Measurements from ENCODE around the gene ADAMTS19.

The ADAMTS19 gene

GRCh38 chr5:129724222-129724621 lies 264.1 kb downstream of the ADAMTS19 start:
- H4K91ac ChIP-seq (ENCODE audit: low read depth, low read length, poor library complexity): no peak overlapping the region
- no peaks in the 10 kb centered on the region for H3K27me3 ChIP-seq (ENCODE audit: control insufficient read depth in 3 of 3, insufficient read depth in 3 of 3, low read depth in 1 of 3, low read length in 3 of 3)
- H3K79me1 ChIP-seq (ENCODE audit: low read depth, low read length): no peaks in the 10 kb centered on the region
- no peak overlapping the region for H2BK12ac ChIP-seq (ENCODE audit: low read length)
- H3K4me1 ChIP-seq (ENCODE audit: control insufficient read depth in 2 of 2, insufficient read depth in 1 of 2, low read depth in 1 of 2, low read length in 2 of 2): no peaks in the 10 kb centered on the region
- H3K4me2 ChIP-seq (ENCODE audit: insufficient read depth, low read length, poor library complexity, severe bottlenecking): no peak overlapping the region
- no peak overlapping the region for H3K18ac ChIP-seq (ENCODE audit: low read length)
- no peak overlapping the region for H4K8ac ChIP-seq (ENCODE audit: low read depth, low read length)
- DNase-seq (ENCODE audit: low spot score): no peak
- H2BK120ac ChIP-seq (ENCODE audit: low read depth, low read length): no peak overlapping the region
- H2AFZ ChIP-seq (ENCODE audit: low read length): no peak overlapping the region
- H2BK15ac ChIP-seq (ENCODE audit: low read length): no peak overlapping the region
- H3K27ac ChIP-seq (replicated peaks; ENCODE audit: low read length): no peak overlapping the region
- H3K14ac ChIP-seq (ENCODE audit: low read length): no peak overlapping the region
- H3K36me3 ChIP-seq (replicated peaks in 1 of 2; ENCODE audit: control insufficient read depth in 2 of 2, insufficient read depth in 2 of 2, low read length in 2 of 2): no peaks in the 10 kb centered on the region
- no peak overlapping the region for H3K4ac ChIP-seq (ENCODE audit: low read length)
- H2AK5ac ChIP-seq (ENCODE audit: low read depth, low read length): no peak overlapping the region
- no peak overlapping the region for H3K23ac ChIP-seq (ENCODE audit: low read depth, low read length, poor library complexity)
- WGBS, 2 donors (ENCODE audit: extremely low coverage in 2 of 2, insufficient read length in 2 of 2, insufficient replicate concordance in 1 of 2): no CpG with 5 or more reads among the region's 2 CpGs
- no peak overlapping the region for H3K4me3 ChIP-seq (ENCODE audit: low read length in 2 of 2)
- no peak overlapping the region for H3K9ac ChIP-seq (ENCODE audit: low read depth, low read length, poor library complexity)
- no peak overlapping the region for H2BK5ac ChIP-seq (ENCODE audit: low read length)
- H3K9me3 ChIP-seq (replicated peaks in 1 of 2; ENCODE audit: control insufficient read depth in 2 of 2, insufficient read depth in 1 of 2, low read depth in 1 of 2, low read length in 2 of 2): no peaks in the 10 kb centered on the region

- Histone ChIP-seq H2AK5ac (ENCODE audit: low read depth, low read length) (no peak overlapping the region), H4K8ac (ENCODE audit: low read depth, low read length) (no peak overlapping the region), H3K14ac (ENCODE audit: low read length) (no peak overlapping the region), H2BK15ac (ENCODE audit: low read length) (no peak overlapping the region), H3K4me1 (ENCODE audit: control insufficient read depth in 2 of 2, insufficient read depth in 1 of 2, low read depth in 1 of 2, low read length in 2 of 2) (no peaks in the 10 kb centered on the region), H3K27ac (replicated peaks; ENCODE audit: low read length) (no peak overlapping the region), H3K4me2 (ENCODE audit: insufficient read depth, low read length, poor library complexity, severe bottlenecking) (no peak overlapping the region), H3K23ac (ENCODE audit: low read depth, low read length, poor library complexity) (no peak overlapping the region), H3K18ac (ENCODE audit: low read length) (no peak overlapping the region), H4K91ac (ENCODE audit: low read depth, low read length, poor library complexity) (no peak overlapping the region), H3K27me3 (ENCODE audit: control insufficient read depth in 3 of 3, insufficient read depth in 3 of 3, low read depth in 1 of 3, low read length in 3 of 3) (no peaks in the 10 kb centered on the region), H2AFZ (ENCODE audit: low read length) (no peak overlapping the region), H3K79me1 (ENCODE audit: low read depth, low read length) (no peaks in the 10 kb centered on the region), H3K9ac (ENCODE audit: low read depth, low read length, poor library complexity) (no peak overlapping the region), H2BK5ac (ENCODE audit: low read length) (no peak overlapping the region), H3K4ac (ENCODE audit: low read length) (no peak overlapping the region), H3K36me3 (replicated peaks in 1 of 2; ENCODE audit: control insufficient read depth in 2 of 2, insufficient read depth in 2 of 2, low read length in 2 of 2) (no peaks in the 10 kb centered on the region), H3K9me3 (replicated peaks in 1 of 2; ENCODE audit: control insufficient read depth in 2 of 2, insufficient read depth in 1 of 2, low read depth in 1 of 2, low read length in 2 of 2) (no peaks in the 10 kb centered on the region), H2BK12ac (ENCODE audit: low read length) (no peak overlapping the region), H2BK120ac (ENCODE audit: low read depth, low read length) (no peak overlapping the region), H3K4me3 (ENCODE audit: low read length in 2 of 2) (no peak overlapping the region)
- DNase-seq (ENCODE audit: low spot score): no peak
- WGBS, 2 donors (ENCODE audit: extremely low coverage in 2 of 2, insufficient read length in 2 of 2, insufficient replicate concordance in 1 of 2): no CpG with 5 or more reads among the region's 4 CpGs
Observed at GRCh38 chr5:129724647-129725046, 264.5 kb downstream of the ADAMTS19 start.

GRCh38 chr5:129739773-129740172 lies 279.7 kb downstream of the ADAMTS19 start:
- WGBS, 2 donors (ENCODE audit: extremely low coverage in 2 of 2, insufficient read length in 2 of 2, insufficient replicate concordance in 1 of 2): no CpG with 5 or more reads among the region's 2 CpGs

GRCh38 chr5:129743541-129744187 lies 283.6 kb downstream of the ADAMTS19 start:
- no CpG with 5 or more reads among the region's 2 CpGs for WGBS, 2 donors (ENCODE audit: extremely low coverage in 2 of 2, insufficient read length in 2 of 2, insufficient replicate concordance in 1 of 2)
- Histone ChIP-seq H3K27ac (replicated peaks; ENCODE audit: low read length) (no peak overlapping the region), H2AK5ac (ENCODE audit: low read depth, low read length) (no peak overlapping the region)

More at GRCh38 chr5:129739773-129740172, 279.7 kb downstream of the ADAMTS19 start:
- Histone ChIP-seq H2BK12ac (ENCODE audit: low read length) (no peak overlapping the region), H3K27me3 (ENCODE audit: control insufficient read depth in 3 of 3, insufficient read depth in 3 of 3, low read depth in 1 of 3, low read length in 3 of 3) (no peaks in the 10 kb centered on the region), H2BK5ac (ENCODE audit: low read length) (no peak overlapping the region), H3K79me1 (ENCODE audit: low read depth, low read length) (no peaks in the 10 kb centered on the region), H3K14ac (ENCODE audit: low read length) (no peak overlapping the region), H3K4me1 (ENCODE audit: control insufficient read depth in 2 of 2, insufficient read depth in 1 of 2, low read depth in 1 of 2, low read length in 2 of 2) (peaks cover 0 to 1% of the 10 kb centered on the region in 2 donors), H3K9me3 (replicated peaks in 1 of 2; ENCODE audit: control insufficient read depth in 2 of 2, insufficient read depth in 1 of 2, low read depth in 1 of 2, low read length in 2 of 2) (no peaks in the 10 kb centered on the region), H2BK15ac (ENCODE audit: low read length) (no peak overlapping the region), H3K4me3 (ENCODE audit: low read length in 2 of 2) (no peak overlapping the region), H2BK120ac (ENCODE audit: low read depth, low read length) (no peak overlapping the region), H3K27ac (replicated peaks; ENCODE audit: low read length) (no peak overlapping the region), H3K36me3 (replicated peaks in 1 of 2; ENCODE audit: control insufficient read depth in 2 of 2, insufficient read depth in 2 of 2, low read length in 2 of 2) (no peaks in the 10 kb centered on the region), H2AK5ac (ENCODE audit: low read depth, low read length) (no peak overlapping the region), H3K18ac (ENCODE audit: low read length) (no peak overlapping the region), H2AFZ (ENCODE audit: low read length) (no peak overlapping the region), H4K8ac (ENCODE audit: low read depth, low read length) (no peak overlapping the region), H4K91ac (ENCODE audit: low read depth, low read length, poor library complexity) (no peak overlapping the region), H3K23ac (ENCODE audit: low read depth, low read length, poor library complexity) (no peak overlapping the region), H3K4me2 (ENCODE audit: insufficient read depth, low read length, poor library complexity, severe bottlenecking) (no peak overlapping the region), H3K9ac (ENCODE audit: low read depth, low read length, poor library complexity) (no peak overlapping the region), H3K4ac (ENCODE audit: low read length) (no peak overlapping the region)
- no peak for DNase-seq (ENCODE audit: low spot score)

More at GRCh38 chr5:129743541-129744187, 283.6 kb downstream of the ADAMTS19 start:
- no peak overlapping the region for H3K9ac ChIP-seq (ENCODE audit: low read depth, low read length, poor library complexity)
- no peaks in the 10 kb centered on the region for H3K27me3 ChIP-seq (ENCODE audit: control insufficient read depth in 3 of 3, insufficient read depth in 3 of 3, low read depth in 1 of 3, low read length in 3 of 3)
- no peak overlapping the region for H2BK15ac ChIP-seq (ENCODE audit: low read length)
- H3K79me1 ChIP-seq (ENCODE audit: low read depth, low read length): no peaks in the 10 kb centered on the region
- H3K14ac ChIP-seq (ENCODE audit: low read length): no peak overlapping the region
- no peak overlapping the region for H3K4ac ChIP-seq (ENCODE audit: low read length)
- H3K4me1 ChIP-seq (ENCODE audit: control insufficient read depth in 2 of 2, insufficient read depth in 1 of 2, low read depth in 1 of 2, low read length in 2 of 2): peaks cover 0 to 6% of the 10 kb centered on the region in 2 donors
- no peak for DNase-seq (ENCODE audit: low spot score)
- no peak overlapping the region for H3K23ac ChIP-seq (ENCODE audit: low read depth, low read length, poor library complexity)
- H3K36me3 ChIP-seq (replicated peaks in 1 of 2; ENCODE audit: control insufficient read depth in 2 of 2, insufficient read depth in 2 of 2, low read length in 2 of 2): no peaks in the 10 kb centered on the region
- no peaks in the 10 kb centered on the region for H3K9me3 ChIP-seq (replicated peaks in 1 of 2; ENCODE audit: control insufficient read depth in 2 of 2, insufficient read depth in 1 of 2, low read depth in 1 of 2, low read length in 2 of 2)
- no peak overlapping the region for H3K4me3 ChIP-seq (ENCODE audit: low read length in 2 of 2)
- H3K4me2 ChIP-seq (ENCODE audit: insufficient read depth, low read length, poor library complexity, severe bottlenecking): no peak overlapping the region
- no peak overlapping the region for H2BK12ac ChIP-seq (ENCODE audit: low read length)
- H2AFZ ChIP-seq (ENCODE audit: low read length): no peak overlapping the region
- H4K91ac ChIP-seq (ENCODE audit: low read depth, low read length, poor library complexity): no peak overlapping the region
- no peak overlapping the region for H3K18ac ChIP-seq (ENCODE audit: low read length)
- no peak overlapping the region for H2BK5ac ChIP-seq (ENCODE audit: low read length)
- no peak overlapping the region for H2BK120ac ChIP-seq (ENCODE audit: low read depth, low read length)
- H4K8ac ChIP-seq (ENCODE audit: low read depth, low read length): no peak overlapping the region
